ENCODE data around the gene TJP1.

DNA sequence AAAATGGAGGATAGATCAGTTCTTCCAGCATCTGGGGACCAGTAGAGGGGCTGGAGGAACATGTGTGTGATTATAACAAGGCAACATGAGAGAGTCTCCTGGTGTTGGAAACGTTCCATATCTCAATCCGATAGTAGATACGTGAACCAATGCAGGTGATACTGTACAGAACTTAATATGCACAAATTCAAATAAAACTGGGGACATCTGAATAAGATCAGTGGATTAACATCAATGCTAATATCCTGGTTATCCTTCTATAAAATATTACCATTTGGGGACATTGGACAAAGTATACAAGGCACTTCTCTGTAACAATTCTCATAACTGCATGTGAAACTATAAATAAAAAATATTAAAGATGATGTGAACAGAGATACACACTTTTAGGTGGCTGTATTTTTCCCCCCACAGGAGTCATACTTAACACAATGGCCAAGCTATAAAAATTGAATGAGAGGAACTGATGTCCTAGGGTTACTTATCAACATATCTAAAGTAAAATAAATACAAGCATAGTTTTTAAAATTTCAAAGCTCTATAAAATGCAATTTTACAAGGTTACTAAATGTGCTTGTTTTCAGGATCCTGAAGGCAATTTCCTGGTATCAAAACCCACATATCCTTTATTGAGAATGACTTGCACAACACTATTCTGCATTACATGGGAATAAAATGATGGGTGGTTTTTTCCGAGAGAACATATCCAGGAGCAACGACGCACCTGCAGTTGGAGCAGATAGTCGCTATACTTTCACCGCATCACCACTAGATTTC lies 31.1 kb upstream of the TJP1 start:
- TF ChIP-seq, protein P1, sequence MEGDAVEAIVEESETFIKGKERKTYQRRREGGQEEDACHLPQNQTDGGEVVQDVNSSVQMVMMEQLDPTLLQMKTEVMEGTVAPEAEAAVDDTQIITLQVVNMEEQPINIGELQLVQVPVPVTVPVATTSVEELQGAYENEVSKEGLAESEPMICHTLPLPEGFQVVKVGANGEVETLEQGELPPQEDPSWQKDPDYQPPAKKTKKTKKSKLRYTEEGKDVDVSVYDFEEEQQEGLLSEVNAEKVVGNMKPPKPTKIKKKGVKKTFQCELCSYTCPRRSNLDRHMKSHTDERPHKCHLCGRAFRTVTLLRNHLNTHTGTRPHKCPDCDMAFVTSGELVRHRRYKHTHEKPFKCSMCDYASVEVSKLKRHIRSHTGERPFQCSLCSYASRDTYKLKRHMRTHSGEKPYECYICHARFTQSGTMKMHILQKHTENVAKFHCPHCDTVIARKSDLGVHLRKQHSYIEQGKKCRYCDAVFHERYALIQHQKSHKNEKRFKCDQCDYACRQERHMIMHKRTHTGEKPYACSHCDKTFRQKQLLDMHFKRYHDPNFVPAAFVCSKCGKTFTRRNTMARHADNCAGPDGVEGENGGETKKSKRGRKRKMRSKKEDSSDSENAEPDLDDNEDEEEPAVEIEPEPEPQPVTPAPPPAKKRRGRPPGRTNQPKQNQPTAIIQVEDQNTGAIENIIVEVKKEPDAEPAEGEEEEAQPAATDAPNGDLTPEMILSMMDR (IDR thresholded peaks at IDR 0.05) = no peak
- TF ChIP-seq ZFX (IDR thresholded peaks at IDR 0.05; ENCODE audit: borderline replicate concordance) = no peak

All from 22Rv1 (cell line).